HEK293 (cell line): ENCODE data around the gene TNFAIP2.

Experiments used
- CTCF ChIA-PET: fragments of 350-600 bp; formaldehyde crosslinking; extraction: SDS; loops from one replicate; lab custom pipeline; 2021; ENCODE audit warnings: antibody characterized with exemption; lab: Yijun Ruan, JAX
- POLR2A ChIA-PET: fragments of 300-600 bp; formaldehyde crosslinking; extraction: SDS; loops from one replicate; lab custom pipeline; 2020; ENCODE audit warnings: antibody characterized with exemption, inconsistent platforms; lab: Yijun Ruan, JAX
- H3K27ac ChIP-seq: fragments of 200-500 bp; sonication (Bioruptor generic); 2 replicates; pipeline ENCODE4 v1.5.1; 2014; ENCODE audit warnings: low read depth, low read length, control low read depth, inconsistent platforms; ENCODE audit errors: extremely low read depth
- H3K36me3 ChIP-seq, 2 experiments: fragments of 200-500 bp in 1 of 2; sonication (Bioruptor generic) in 1 of 2; 1 replicate in 1 of 2; 2 replicates in 1 of 2; pipeline ENCODE4 v1.5.1; 2014 to 2017; ENCODE audit warnings: inconsistent platforms in 2 of 2, low read length in 2 of 2; ENCODE audit not compliant: control insufficient read depth in 2 of 2, insufficient read depth in 1 of 2
- H3K4me1 ChIP-seq: fragments of 200-500 bp; sonication (Bioruptor generic); 2 replicates; pipeline ENCODE4 v1.5.1; 2014; ENCODE audit warnings: mild to moderate bottlenecking, low read length, inconsistent platforms; ENCODE audit not compliant: control insufficient read depth, insufficient read depth
- H3K4me3 ChIP-seq: 2 replicates; pipeline ENCODE4 v1.5.1; 2011; ENCODE audit warnings: low read depth, mild to moderate bottlenecking, control low read depth, low read length, moderate library complexity
- H3K9me3 ChIP-seq: fragments of 200-500 bp; sonication (Bioruptor generic); 2 replicates; pipeline ENCODE4 v1.5.1; 2014; ENCODE audit warnings: low read depth, low read length, inconsistent platforms; ENCODE audit not compliant: control insufficient read depth, insufficient read depth
- BCL11A ChIP-seq: fragments of 450-650 bp; formaldehyde crosslinking; IDR thresholded peaks from 2 replicates; pipeline ENCODE4 v1.5.1; 2016; ENCODE audit warnings: low read depth, missing biosample characterization, missing genetic modification characterization
- GLIS1 ChIP-seq: fragments of 450-650 bp; formaldehyde crosslinking; IDR thresholded peaks from 2 replicates; pipeline ENCODE4 v1.5.1; 2016; ENCODE audit warnings: missing biosample characterization, missing genetic modification characterization
- INSM2 ChIP-seq: fragments of 450-650 bp; formaldehyde crosslinking; IDR thresholded peaks from 2 replicates; pipeline ENCODE4 v1.5.1; 2016; ENCODE audit warnings: missing biosample characterization, missing genetic modification characterization
- PATZ1 ChIP-seq: fragments of 450-650 bp; formaldehyde crosslinking; IDR thresholded peaks from 2 replicates; pipeline ENCODE4 v1.5.1; 2016; ENCODE audit warnings: missing biosample characterization, missing genetic modification characterization
- TCF7L2 ChIP-seq: IDR thresholded peaks from 2 replicates; pipeline ENCODE4 v1.6.1; 2011; ENCODE audit warnings: low read depth, mild to moderate bottlenecking, inconsistent platforms, low read length, moderate library complexity, borderline replicate concordance
- ZBTB1 ChIP-seq: fragments of 450-650 bp; formaldehyde crosslinking; IDR thresholded peaks from 2 replicates; pipeline ENCODE4 v1.5.1; 2016; ENCODE audit warnings: missing biosample characterization, missing genetic modification characterization
- ZBTB26 ChIP-seq: fragments of 450-650 bp; formaldehyde crosslinking; optimal IDR thresholded peaks from 2 replicates; pipeline ENCODE3; 2016; ENCODE audit warnings: missing biosample characterization, mild to moderate bottlenecking, missing genetic modification characterization
- ZIC2 ChIP-seq: fragments of 450-650 bp; formaldehyde crosslinking; IDR thresholded peaks from 2 replicates; pipeline ENCODE4 v1.5.1; 2016; ENCODE audit warnings: missing biosample characterization, missing genetic modification characterization
- ZNF132 ChIP-seq: fragments of 450-650 bp; formaldehyde crosslinking; IDR thresholded peaks from 2 replicates; pipeline ENCODE4 v1.5.1; 2017; ENCODE audit warnings: missing biosample characterization, missing genetic modification characterization, borderline replicate concordance
- ZNF133 ChIP-seq: fragments of 450-650 bp; formaldehyde crosslinking; IDR thresholded peaks from 2 replicates; pipeline ENCODE4 v1.5.1; 2016; ENCODE audit warnings: missing biosample characterization, missing genetic modification characterization
- ZNF223 ChIP-seq: fragments of 450-650 bp; formaldehyde crosslinking; IDR thresholded peaks from 2 replicates; pipeline ENCODE4 v1.5.1; 2016; ENCODE audit warnings: missing biosample characterization, missing genetic modification characterization
- ZNF354C ChIP-seq: fragments of 450-650 bp; formaldehyde crosslinking; IDR thresholded peaks from 2 replicates; pipeline ENCODE4 v1.5.1; 2016; ENCODE audit warnings: missing biosample characterization, missing genetic modification characterization, low read depth, borderline replicate concordance
- ZNF394 ChIP-seq: fragments of 450-650 bp; formaldehyde crosslinking; IDR thresholded peaks from 2 replicates; pipeline ENCODE4 v1.5.1; 2016; ENCODE audit warnings: missing biosample characterization, missing genetic modification characterization, mild to moderate bottlenecking, moderate library complexity, borderline replicate concordance
- ZNF449 ChIP-seq: fragments of 450-650 bp; formaldehyde crosslinking; IDR thresholded peaks from 2 replicates; pipeline ENCODE4 v1.5.1; 2017; ENCODE audit warnings: missing biosample characterization, mild to moderate bottlenecking, missing genetic modification characterization, moderate library complexity
- ZNF585B ChIP-seq: fragments of 450-650 bp; formaldehyde crosslinking; IDR thresholded peaks from 2 replicates; pipeline ENCODE4 v1.5.1; 2016; ENCODE audit warnings: missing biosample characterization, missing genetic modification characterization
- ZNF626 ChIP-seq: fragments of 450-650 bp; sonication (Bioruptor Pico); formaldehyde crosslinking; IDR thresholded peaks from 2 replicates; pipeline ENCODE4 v1.5.1; 2018; ENCODE audit warnings: missing biosample characterization, missing genetic modification characterization, inconsistent platforms
- ZNF785 ChIP-seq: fragments of 450-650 bp; formaldehyde crosslinking; IDR thresholded peaks from 2 replicates; pipeline ENCODE4 v1.5.1; 2016; ENCODE audit warnings: missing biosample characterization, missing genetic modification characterization
- ZSCAN16 ChIP-seq: fragments of 450-650 bp; formaldehyde crosslinking; IDR thresholded peaks from 2 replicates; pipeline ENCODE4 v1.5.1; 2016; ENCODE audit warnings: missing biosample characterization, missing genetic modification characterization

The TNFAIP2 gene

GRCh38 chr14:103160321-103161053 lies 37.2 kb downstream of the TNFAIP2 start:
- no peaks in the 10 kb centered on the region for H3K4me1 ChIP-seq
- no peak for TF ChIP-seq ZNF132 (tag by site-specific recombination)
- TF ChIP-seq ZNF449 (tag by site-specific recombination), result no peak
- no peak for TF ChIP-seq INSM2 (tag by site-specific recombination)
- TF ChIP-seq ZNF223 (tag by site-specific recombination), result 0 out of 2 replicates have a peak, but pooled peaks have one; percentile 53
- no peak for TF ChIP-seq ZNF133 (tag by site-specific recombination)
- peak; percentile 89 for TF ChIP-seq GLIS1 (tag by site-specific recombination)
- no peak for TF ChIP-seq ZIC2 (tag by site-specific recombination)
- no peak for TF ChIP-seq ZNF626 (tag by site-specific recombination)
- ChIA-PET CTCF (no interaction called here), POLR2A (no interaction called here)
- no peaks in the 10 kb centered on the region for H3K9me3 ChIP-seq
- H3K27ac ChIP-seq, result no peak overlapping the region
- no peak overlapping the region for H3K4me3 ChIP-seq
- H3K36me3 ChIP-seq, result no peaks in the 10 kb centered on the region

GRCh38 chr14:103161054-103161397 lies 37.8 kb downstream of the TNFAIP2 start:
- CTCF ChIA-PET, result no interaction called here
- POLR2A ChIA-PET, result no interaction called here

GRCh38 chr14:103163199-103163598 lies 39.9 kb downstream of the TNFAIP2 start:
- Histone ChIP-seq H3K27ac (no peak overlapping the region), H3K9me3 (no peaks in the 10 kb centered on the region), H3K4me1 (no peaks in the 10 kb centered on the region), H3K36me3 (no peaks in the 10 kb centered on the region), H3K4me3 (no peak overlapping the region)
- ChIA-PET POLR2A (interaction anchor here (0.6 kb wide), 1 partner anchor 193 kb away, joined by 4 read pairs; no protein-coding TSS in a partner anchor), CTCF (interaction anchor here (1.5 kb wide), 1 partner anchor 58 kb away, joined by 3 read pairs; no protein-coding TSS in a partner anchor)
- TF ChIP-seq PATZ1 (tag by site-specific recombination) (no peak), ZNF394 (tag by site-specific recombination) (no peak), BCL11A (tag by site-specific recombination) (no peak), ZSCAN16 (tag by site-specific recombination) (no peak), TCF7L2 (no peak)

More at GRCh38 chr14:103161054-103161397, 37.8 kb downstream of the TNFAIP2 start:
- Histone ChIP-seq H3K36me3 (no peaks in the 10 kb centered on the region), H3K4me3 (no peak overlapping the region), H3K9me3 (no peaks in the 10 kb centered on the region), H3K27ac (no peak overlapping the region), H3K4me1 (no peaks in the 10 kb centered on the region)
- TF ChIP-seq ZNF585B (tag by site-specific recombination), result no peak
- TF ChIP-seq ZBTB1 (tag by site-specific recombination), result no peak
- no peak for TF ChIP-seq ZBTB26 (tag by site-specific recombination)
- no peak for TF ChIP-seq ZNF354C
- TF ChIP-seq ZNF785 (tag by site-specific recombination), result no peak
- TF ChIP-seq, all 188 proteins: peak for 0
